IMR-90 (cell line): Measurements from ENCODE around the gene SASH3.

ENCODE experiments used
- MAZ ChIP-seq: IDR thresholded peaks from 2 replicates; pipeline ENCODE4 v1.6.1; 2012; ENCODE audit warnings: low read depth, mild to moderate bottlenecking, low read length, improper control_type of control experiment, moderate library complexity, borderline replicate concordance
- POLR2A ChIP-seq: IDR thresholded peaks from 2 replicates; pipeline ENCODE4 v1.6.1; 2012; ENCODE audit warnings: mild to moderate bottlenecking, low read depth, low read length
- TF ChIP-seq, protein P1 (sequence below): conservative IDR thresholded peaks from 2 replicates; pipeline ENCODE4 v1.5.1; 2012; ENCODE audit warnings: mild to moderate bottlenecking, low read depth, low read length, improper control_type of control experiment

DNA sequence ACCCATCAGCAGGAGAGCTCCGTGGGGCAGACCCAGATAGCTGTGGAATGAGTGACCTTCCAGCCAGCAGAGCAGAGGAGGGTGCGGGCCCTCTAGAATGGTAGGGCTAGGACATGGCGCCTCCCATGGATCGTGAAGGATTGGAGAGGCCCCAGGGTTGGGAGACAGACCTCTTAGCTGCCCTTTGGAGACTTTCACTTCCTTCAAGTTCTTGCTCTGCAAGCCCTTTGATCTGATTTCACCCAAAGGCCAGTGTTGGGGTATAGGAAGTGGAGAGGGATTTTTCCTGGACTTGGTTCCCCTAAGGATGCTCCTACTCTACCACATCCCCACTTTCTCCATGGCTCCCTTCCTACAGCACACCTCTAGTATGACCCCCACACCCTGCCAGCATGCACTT, 3.0 kb downstream of the SASH3 start:
- TF ChIP-seq, protein P1, sequence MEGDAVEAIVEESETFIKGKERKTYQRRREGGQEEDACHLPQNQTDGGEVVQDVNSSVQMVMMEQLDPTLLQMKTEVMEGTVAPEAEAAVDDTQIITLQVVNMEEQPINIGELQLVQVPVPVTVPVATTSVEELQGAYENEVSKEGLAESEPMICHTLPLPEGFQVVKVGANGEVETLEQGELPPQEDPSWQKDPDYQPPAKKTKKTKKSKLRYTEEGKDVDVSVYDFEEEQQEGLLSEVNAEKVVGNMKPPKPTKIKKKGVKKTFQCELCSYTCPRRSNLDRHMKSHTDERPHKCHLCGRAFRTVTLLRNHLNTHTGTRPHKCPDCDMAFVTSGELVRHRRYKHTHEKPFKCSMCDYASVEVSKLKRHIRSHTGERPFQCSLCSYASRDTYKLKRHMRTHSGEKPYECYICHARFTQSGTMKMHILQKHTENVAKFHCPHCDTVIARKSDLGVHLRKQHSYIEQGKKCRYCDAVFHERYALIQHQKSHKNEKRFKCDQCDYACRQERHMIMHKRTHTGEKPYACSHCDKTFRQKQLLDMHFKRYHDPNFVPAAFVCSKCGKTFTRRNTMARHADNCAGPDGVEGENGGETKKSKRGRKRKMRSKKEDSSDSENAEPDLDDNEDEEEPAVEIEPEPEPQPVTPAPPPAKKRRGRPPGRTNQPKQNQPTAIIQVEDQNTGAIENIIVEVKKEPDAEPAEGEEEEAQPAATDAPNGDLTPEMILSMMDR: no peak
- TF ChIP-seq POLR2A (no peak), MAZ (no peak)
